ENCODE measurements around the gene ZCCHC8.

DNA sequence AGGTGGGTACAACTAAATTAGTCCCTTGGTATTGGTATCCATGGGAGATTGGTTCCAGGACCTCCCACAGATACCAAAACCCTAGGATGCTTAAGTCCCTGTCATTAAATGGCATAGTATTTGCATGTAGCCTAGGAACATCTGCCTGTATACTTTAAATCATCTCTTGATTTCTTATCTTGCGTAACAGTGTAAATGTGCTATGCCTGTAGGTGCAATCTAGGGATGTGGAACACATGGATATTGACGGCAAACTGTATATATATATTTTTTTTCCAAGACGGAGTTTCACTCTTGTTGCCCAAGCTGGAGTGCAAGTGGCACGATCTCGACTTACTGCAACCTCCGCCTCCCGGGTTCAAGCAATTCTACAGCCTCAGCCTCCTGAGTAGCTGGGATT lies 27.9 kb upstream of the ZCCHC8 start:
- TF ChIP-seq, protein P1, sequence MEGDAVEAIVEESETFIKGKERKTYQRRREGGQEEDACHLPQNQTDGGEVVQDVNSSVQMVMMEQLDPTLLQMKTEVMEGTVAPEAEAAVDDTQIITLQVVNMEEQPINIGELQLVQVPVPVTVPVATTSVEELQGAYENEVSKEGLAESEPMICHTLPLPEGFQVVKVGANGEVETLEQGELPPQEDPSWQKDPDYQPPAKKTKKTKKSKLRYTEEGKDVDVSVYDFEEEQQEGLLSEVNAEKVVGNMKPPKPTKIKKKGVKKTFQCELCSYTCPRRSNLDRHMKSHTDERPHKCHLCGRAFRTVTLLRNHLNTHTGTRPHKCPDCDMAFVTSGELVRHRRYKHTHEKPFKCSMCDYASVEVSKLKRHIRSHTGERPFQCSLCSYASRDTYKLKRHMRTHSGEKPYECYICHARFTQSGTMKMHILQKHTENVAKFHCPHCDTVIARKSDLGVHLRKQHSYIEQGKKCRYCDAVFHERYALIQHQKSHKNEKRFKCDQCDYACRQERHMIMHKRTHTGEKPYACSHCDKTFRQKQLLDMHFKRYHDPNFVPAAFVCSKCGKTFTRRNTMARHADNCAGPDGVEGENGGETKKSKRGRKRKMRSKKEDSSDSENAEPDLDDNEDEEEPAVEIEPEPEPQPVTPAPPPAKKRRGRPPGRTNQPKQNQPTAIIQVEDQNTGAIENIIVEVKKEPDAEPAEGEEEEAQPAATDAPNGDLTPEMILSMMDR (IDR thresholded peaks at IDR 0.05) = no peak
- no peak for TF ChIP-seq POLR2A (IDR thresholded peaks at IDR 0.05)
